Measurements from ENCODE around the gene TBX15.

- no peak for TF ChIP-seq CTCF (IDR thresholded peaks at IDR 0.05)
- no peak for TF ChIP-seq POLR2A (IDR thresholded peaks at IDR 0.05)
- no peak for TF ChIP-seq EP300 (IDR thresholded peaks at IDR 0.05; ENCODE audit: low read depth)
Observed at GRCh38 chr1:119026956-119027355, 38.8 kb upstream of the TBX15 start.
